HG03280 (cell line): Measurements from ENCODE around the gene ZBTB40.

Source experiments
- ATAC-seq: cut with Tn5 transposase; IDR thresholded peaks from one replicate; pipeline ENCODE4 v1.9.1; 2021; ENCODE audit warnings: mild to moderate bottlenecking, moderate library complexity; ENCODE audit not compliant: unreplicated experiment

ZBTB40 gene

GRCh38 chr1:22553991-22554522 is 102.4 kb downstream of the ZBTB40 start:
- no peak for ATAC-seq

GRCh38 chr1:22555371-22555656 is 103.7 kb downstream of the ZBTB40 start:
- no peak for ATAC-seq

GRCh38 chr1:22556391-22557104 is 104.9 kb downstream of the ZBTB40 start:
- ATAC-seq, result no peak

GRCh38 chr1:22557341-22557950 is 105.8 kb downstream of the ZBTB40 start:
- no peak for ATAC-seq

GRCh38 chr1:22562584-22563583 is 111.2 kb downstream of the ZBTB40 start, which contains the start of gene EPHA8:
TSS of gene EPHA8 (plus strand) at chr1:22563489. CDS start at chr1:22563636, 147 bp downstream.
- ATAC-seq, result no peak

GRCh38 chr1:22563671-22564602 is 112.3 kb downstream of the ZBTB40 start:
- ATAC-seq, result no peak

GRCh38 chr1:22566161-22566560 is 114.5 kb downstream of the ZBTB40 start:
- ATAC-seq, result no peak

- ATAC-seq, result no peak
Measured at GRCh38 chr1:22567197-22567596, 115.5 kb downstream of the ZBTB40 start.

GRCh38 chr1:22567994-22568393 is 116.3 kb downstream of the ZBTB40 start:
- ATAC-seq, result no peak

GRCh38 chr1:22569269-22569668 is 117.6 kb downstream of the ZBTB40 start:
- no peak for ATAC-seq

GRCh38 chr1:22570140-22570909 is 118.7 kb downstream of the ZBTB40 start:
- no peak for ATAC-seq

- ATAC-seq, result no peak
Measured at GRCh38 chr1:22572818-22573217, 121.2 kb downstream of the ZBTB40 start.

- ATAC-seq, result no peak
Measured at GRCh38 chr1:22573237-22573636, 121.6 kb downstream of the ZBTB40 start.

- ATAC-seq, result no peak
Measured at GRCh38 chr1:22575532-22576149, 124.0 kb downstream of the ZBTB40 start.

GRCh38 chr1:22576150-22576544 is 124.5 kb downstream of the ZBTB40 start:
- no peak for ATAC-seq

GRCh38 chr1:22576617-22577016 is 125.0 kb downstream of the ZBTB40 start:
- no peak for ATAC-seq

GRCh38 chr1:22578732-22579361 is 127.2 kb downstream of the ZBTB40 start:
- ATAC-seq, result no peak

GRCh38 chr1:22579541-22580155 is 128.0 kb downstream of the ZBTB40 start:
- ATAC-seq, result no peak
